ENCODE results near the gene GLYATL1. TPM values are rescaled to one million over a fixed set of nuclear protein-coding genes. Genes with fewer than 3 reads are reported as not detected.

Gene GLYATL1
- total and polyA plus RNA-seq, 10 of the 15 experiments (the other 5 are each of a cell fraction or from before 2014, with no cell fraction given) = not detected

- no peak for TF ChIP-seq KLF5 (IDR thresholded peaks at IDR 0.05; ENCODE audit: partially characterized antibody)
These were observed 22.0 kb upstream of the GLYATL1 start (continued) for GRCh38 chr11:58917159-58917783.

- POLR2A ChIA-PET = no interaction called here
- Histone ChIP-seq H3K27ac (ENCODE audit: control insufficient read depth, insufficient read depth) (no peak overlapping the region), H3K4me1 (ENCODE audit: control insufficient read depth, insufficient read depth, low read length) (no peaks in the 10 kb centered on the region), H3K9me3 (replicated peaks; ENCODE audit: control insufficient read depth, insufficient read depth, low read length) (peaks cover 4% of the 10 kb centered on the region; the same call in 2 of the 3 replicates), H3K27me3 (replicated peaks in 1 of 2; ENCODE audit: control insufficient read depth in 2 of 2, insufficient read depth in 2 of 2, low read length in 1 of 2) (no peaks in the 10 kb centered on the region), H3K4me2 (ENCODE audit: control insufficient read depth, insufficient read depth) (no peak overlapping the region), H3K79me2 (ENCODE audit: control insufficient read depth, insufficient read depth, low read length) (no peaks in the 10 kb centered on the region), H3K36me3 (ENCODE audit: control insufficient read depth in 2 of 2, insufficient read depth in 2 of 2, low read length in 1 of 2) (no peaks in the 10 kb centered on the region), H4K20me1 (ENCODE audit: control insufficient read depth, insufficient read depth) (no peaks in the 10 kb centered on the region), H3K9ac (ENCODE audit: control insufficient read depth, insufficient read depth, low read length) (no peak overlapping the region), H2AFZ (ENCODE audit: control insufficient read depth, low read depth, low read length) (no peak overlapping the region), H3K4me3 (no peak overlapping the region)
- CTCF ChIA-PET = interaction anchor here (0.9 to 2.4 kb wide), 2 partner anchors 18 to 293 kb away, joined by 3 to 8 read pairs; no protein-coding TSS in a partner anchor
- SMC1A ChIA-PET (ENCODE audit: uncharacterized antibody, unreplicated experiment) = interaction anchor here (1.0 kb wide), 1 partner anchor 134 kb away, joined by 3 read pairs; no protein-coding TSS in a partner anchor
- intact Hi-C loops (cut with micrococcal nuclease; ENCODE audit: unreplicated experiment) = no loop called here
- no peak for TF ChIP-seq CTCF (IDR thresholded peaks at IDR 0.05 in 2 of 3, conservative IDR thresholded peaks at IDR 0.05 in 1 of 3; ENCODE audit: control insufficient read depth in 2 of 3, extremely low read depth in 1 of 3, insufficient read depth in 1 of 3, low read depth in 3 of 3, low read length in 3 of 3)
- TF ChIP-seq, protein P1, sequence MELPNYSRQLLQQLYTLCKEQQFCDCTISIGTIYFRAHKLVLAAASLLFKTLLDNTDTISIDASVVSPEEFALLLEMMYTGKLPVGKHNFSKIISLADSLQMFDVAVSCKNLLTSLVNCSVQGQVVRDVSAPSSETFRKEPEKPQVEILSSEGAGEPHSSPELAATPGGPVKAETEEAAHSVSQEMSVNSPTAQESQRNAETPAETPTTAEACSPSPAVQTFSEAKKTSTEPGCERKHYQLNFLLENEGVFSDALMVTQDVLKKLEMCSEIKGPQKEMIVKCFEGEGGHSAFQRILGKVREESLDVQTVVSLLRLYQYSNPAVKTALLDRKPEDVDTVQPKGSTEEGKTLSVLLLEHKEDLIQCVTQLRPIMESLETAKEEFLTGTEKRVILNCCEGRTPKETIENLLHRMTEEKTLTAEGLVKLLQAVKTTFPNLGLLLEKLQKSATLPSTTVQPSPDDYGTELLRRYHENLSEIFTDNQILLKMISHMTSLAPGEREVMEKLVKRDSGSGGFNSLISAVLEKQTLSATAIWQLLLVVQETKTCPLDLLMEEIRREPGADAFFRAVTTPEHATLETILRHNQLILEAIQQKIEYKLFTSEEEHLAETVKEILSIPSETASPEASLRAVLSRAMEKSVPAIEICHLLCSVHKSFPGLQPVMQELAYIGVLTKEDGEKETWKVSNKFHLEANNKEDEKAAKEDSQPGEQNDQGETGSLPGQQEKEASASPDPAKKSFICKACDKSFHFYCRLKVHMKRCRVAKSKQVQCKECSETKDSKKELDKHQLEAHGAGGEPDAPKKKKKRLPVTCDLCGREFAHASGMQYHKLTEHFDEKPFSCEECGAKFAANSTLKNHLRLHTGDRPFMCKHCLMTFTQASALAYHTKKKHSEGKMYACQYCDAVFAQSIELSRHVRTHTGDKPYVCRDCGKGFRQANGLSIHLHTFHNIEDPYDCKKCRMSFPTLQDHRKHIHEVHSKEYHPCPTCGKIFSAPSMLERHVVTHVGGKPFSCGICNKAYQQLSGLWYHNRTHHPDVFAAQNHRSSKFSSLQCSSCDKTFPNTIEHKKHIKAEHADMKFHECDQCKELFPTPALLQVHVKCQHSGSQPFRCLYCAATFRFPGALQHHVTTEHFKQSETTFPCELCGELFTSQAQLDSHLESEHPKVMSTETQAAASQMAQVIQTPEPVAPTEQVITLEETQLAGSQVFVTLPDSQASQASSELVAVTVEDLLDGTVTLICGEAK (IDR thresholded peaks at IDR 0.05; ENCODE audit: borderline replicate concordance) = no peak
- no peak for TF ChIP-seq PAX8 (IDR thresholded peaks at IDR 0.05)
- ATAC-seq (no peak), FAIRE-seq (no peak), DNase-seq (ENCODE audit: low read depth, low spot score) (no peak)
- no TSS peak for BruUV-seq (replicated peaks)
- RAD21 ChIA-PET (ENCODE audit: unreplicated experiment) = no interaction called here
- in situ Hi-C loops (cut with MboI) = no loop called here
- WGBS (ENCODE audit: insufficient coverage, insufficient replicate concordance, low lambda C conversion rate, missing lambda C conversion rate) = 39% methylated on average over 6 of the region's 6 CpGs
These were observed 19.7 kb upstream of the GLYATL1 start for GRCh38 chr11:58919561-58919960.
